ENCODE measurements around the gene UBAP1.
"Not testable (repeated sequence)": the region's sequence is repeated elsewhere in the genome, so short reads cannot be mapped to it uniquely, and the experiment has no call there.

Gene UBAP1

DNA sequence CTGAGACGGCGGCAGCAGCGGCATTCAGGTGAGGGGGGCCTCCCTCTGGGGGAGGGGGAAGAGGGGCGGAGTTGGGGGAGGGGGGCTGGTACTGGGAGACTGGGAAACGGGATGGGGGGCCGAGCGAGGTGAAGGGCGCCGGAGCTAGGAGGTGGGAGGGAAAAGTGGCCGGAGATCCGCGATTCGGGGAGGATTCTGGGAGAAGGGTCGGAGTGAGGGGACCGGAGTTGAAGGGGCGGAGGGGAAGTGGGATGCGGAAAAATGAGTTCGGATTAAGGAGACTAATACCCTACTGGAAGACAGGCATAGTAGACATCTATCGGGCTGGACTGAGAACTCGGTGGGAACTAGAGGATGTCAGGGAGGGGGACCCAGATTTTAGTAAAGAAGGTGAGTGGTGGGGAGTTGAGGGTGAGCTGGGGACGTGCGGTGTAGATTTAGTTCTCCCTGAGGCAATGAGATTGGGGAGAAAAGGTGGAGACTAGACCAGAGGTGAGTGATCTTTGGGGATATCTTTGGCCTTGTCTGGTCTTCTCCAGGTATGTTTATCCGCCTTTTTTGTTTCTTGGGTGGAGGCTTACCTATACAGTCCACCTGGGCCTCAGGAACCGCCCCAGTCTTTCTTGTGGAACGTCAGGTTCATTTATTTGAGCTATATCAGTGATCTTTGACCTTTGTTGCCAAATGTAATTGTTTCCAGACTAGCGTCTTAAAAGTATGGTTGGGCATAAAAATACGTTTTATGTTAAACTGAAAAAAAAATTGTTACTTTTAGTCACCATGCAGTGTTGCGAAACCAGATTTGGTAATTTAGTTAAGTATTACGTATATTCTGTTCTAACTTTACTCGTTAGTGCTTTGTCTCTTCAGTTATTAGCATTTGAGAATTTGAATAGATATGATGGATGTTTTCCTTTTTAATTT, 632 bp downstream of the UBAP1 start:
- H3K4me3 ChIP-seq (ENCODE audit: low read depth, low read length): peak overlapping the region; percentile 94

DNA sequence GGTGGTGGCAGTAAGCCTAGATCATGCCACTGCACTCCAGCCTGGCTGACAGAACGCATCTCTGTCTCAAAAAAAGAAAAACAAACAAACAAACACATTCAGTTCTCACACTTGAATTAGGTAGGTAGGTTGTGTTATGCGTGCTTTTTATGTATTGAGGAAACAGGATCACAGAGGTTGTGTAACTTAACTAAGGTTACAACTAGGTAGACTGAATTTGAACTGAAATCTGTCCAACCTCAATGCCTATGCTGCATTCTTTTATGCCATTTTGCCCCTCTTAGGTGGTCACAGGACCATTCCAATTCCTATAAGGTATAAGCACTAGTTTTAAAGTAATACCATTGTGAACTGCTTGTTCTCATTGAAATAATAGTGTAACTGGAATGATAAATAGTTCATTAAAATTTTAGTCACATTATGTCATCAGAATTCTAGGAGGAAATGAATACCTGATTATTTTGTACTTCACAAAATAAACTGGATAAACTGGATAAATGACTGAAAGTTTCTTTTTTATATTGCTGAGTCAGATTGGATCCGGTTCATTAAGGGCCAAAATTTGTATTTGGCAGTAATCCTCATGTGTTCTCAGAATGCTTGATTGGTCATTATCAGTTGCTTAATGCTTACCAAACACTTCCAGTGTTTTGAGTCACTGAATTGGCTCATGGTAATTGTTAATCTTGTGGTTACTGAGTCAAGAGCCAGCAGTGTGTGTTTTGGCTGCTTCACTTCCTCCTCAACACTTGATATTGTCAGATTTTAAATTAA, 7.1 kb downstream of the UBAP1 start:
- H3K4me3 ChIP-seq (ENCODE audit: low read depth, low read length): no peak overlapping the region

DNA sequence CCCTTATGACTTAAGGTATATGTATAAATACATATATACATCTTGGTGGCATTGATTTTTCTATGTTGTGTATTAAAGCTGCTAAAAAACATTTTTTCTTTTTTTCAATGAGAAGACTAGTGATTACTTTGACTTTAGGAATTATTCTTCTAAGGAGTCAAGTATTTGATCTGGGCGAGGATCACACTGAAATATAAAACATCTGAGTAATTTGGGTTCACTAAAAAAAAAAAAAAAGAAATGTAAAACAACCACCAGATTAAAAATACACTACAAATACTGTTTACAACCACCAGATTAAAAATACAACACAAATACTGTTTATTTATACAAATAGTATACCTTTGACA, 9.0 kb downstream of the UBAP1 start:
- no peak overlapping the region for H3K4me3 ChIP-seq (ENCODE audit: low read depth, low read length)

DNA sequence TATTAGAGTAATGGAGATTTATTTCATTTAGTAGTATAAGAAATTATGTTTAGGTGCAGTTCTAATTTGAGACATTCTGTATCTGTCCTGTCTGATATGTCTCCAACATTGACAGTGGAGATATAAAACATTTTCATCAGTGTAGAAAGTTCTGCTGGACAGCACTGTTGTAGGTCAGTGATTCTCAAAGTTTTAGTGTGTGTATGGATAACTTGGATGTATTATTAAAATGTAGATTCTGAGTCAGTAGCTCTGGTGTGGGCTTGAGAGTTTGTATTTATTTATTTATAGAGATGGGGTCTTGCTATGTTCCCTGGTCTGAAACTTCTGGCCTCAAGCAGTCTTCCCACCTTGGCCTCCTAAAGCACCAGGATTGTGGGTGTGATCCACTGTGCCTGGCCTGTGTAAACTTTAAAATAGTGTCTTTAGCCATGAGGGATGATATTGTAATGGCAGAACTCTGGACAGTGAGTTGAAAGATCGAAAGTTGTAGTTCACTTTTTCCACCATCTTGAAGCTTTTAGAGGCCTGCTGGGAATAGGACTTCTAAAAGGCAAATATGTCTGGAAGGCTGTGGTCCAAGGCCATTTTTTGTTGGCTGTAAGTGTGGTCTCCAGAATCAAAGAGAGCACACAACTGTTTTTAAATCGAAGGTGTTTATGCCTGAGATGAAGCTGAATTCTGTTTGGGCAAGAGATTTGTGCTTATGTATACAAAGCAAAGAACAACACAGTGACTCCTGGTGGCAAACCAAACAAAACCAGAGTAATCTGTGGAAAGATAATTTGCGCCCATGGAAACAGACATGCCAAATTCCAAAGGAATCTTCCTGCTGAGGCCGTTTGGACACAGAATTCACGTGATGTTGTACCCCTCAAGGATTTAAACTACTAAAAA, 12.4 kb downstream of the UBAP1 start:
- H3K4me3 ChIP-seq (ENCODE audit: low read depth, low read length): no peak overlapping the region

DNA sequence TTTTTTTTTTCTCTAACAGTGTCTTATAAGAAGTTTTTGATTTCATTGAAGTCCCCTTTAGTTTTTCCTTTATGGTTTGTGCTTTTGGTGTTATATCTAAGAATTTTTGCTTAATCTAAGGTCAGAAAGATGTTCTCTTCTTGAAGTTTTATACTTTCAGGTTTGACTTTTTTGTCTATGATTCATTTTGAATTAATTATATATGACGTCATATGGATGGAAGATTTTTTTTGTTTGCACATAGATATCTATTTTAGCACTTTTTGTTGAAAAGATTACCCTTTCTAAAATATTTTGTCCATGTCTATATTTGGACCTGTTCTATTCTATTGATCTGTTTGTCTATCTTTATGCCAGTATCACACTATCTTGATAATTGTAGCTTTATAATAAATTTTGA, 16.3 kb downstream of the UBAP1 start:
- H3K4me3 ChIP-seq (ENCODE audit: low read depth, low read length): no peak overlapping the region

DNA sequence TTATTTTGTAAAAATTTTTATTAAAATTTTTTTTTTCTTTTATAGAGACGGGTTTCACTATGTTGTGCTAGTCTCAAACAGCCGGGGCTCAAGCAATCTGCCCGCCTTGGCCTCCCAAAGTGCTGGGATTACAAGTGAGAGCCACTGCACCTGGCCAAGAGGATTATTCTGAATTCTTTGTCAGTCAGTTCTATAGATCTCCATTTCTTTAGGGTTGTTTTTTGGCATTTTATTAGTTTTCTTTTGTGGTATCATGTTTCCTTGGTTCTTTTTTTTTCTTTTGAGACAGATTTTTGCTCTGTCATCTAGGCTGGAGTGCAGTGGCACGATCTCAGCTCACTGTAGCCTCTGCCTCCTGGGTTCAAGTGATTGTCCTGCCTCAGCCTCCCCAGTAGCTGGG, 18.4 kb downstream of the UBAP1 start:
- H3K4me3 ChIP-seq (ENCODE audit: low read depth, low read length): not testable (repeated sequence)

DNA sequence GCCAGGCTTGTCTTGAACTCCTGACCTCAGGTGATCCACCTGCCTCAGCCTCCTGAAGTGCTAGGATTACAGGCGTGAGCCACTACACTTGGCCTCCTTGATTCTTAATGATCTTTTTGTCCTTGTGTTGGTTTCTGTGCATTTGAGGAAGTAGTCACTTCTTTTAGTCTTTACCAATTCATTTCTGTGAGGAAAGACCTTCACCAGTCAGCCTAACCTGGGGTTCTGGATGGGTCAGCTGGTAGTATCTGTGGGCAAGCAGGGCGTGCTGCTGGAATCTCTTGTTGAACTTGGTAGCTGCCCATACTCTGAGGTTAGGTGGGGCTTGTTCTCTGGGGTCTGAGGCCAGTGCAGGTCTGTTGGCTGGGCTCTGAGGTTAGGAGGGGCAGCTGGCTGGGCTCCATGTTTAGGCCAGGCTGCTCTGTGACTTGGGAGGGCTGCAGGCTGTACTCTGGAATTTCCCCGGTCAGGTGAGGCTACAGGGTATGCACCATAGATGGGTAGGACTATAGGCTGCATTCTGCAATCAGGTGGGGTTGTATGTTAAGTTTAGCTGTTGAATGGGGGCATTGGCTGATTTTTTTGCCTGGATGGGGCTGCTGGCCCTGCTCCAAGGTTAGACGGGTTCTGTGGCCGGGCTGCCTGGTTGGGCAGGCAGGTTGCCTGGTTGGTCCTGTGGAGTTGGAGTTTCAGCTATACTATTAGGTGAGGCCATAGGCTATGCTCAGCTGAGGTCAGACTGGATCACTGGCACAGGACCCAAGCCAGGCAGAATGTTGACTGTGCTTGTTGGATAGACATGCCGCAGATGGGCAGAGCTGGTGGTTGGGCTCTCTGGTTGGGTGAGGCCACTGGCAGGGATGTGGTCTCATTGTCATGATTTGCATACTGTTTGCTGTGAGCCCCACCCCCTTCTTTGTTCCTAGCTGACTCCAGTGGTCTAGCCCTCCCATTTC, 19.2 kb downstream of the UBAP1 start:
- no peak overlapping the region for H3K4me3 ChIP-seq (ENCODE audit: low read depth, low read length)

DNA sequence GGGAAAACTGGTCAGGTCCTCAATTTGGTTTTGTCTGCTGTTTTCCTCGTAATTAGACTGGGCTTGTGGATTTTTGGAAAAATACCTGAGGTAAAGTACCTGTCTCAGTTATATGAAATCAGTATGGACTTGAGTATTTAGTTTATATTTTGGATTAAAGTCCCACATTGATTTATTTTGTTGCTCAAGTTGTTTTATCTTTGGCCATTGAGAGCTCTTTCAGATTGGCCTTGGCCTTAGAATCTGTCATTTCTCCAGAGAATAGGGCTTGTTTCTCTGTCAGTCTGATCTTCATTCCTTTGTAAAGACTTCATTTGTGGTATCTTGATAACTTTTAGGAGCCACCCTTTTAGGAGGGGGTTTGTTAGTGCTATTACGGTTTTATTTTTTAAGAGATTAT, 21.2 kb downstream of the UBAP1 start:
- H3K4me3 ChIP-seq (ENCODE audit: low read depth, low read length): no peak overlapping the region

DNA sequence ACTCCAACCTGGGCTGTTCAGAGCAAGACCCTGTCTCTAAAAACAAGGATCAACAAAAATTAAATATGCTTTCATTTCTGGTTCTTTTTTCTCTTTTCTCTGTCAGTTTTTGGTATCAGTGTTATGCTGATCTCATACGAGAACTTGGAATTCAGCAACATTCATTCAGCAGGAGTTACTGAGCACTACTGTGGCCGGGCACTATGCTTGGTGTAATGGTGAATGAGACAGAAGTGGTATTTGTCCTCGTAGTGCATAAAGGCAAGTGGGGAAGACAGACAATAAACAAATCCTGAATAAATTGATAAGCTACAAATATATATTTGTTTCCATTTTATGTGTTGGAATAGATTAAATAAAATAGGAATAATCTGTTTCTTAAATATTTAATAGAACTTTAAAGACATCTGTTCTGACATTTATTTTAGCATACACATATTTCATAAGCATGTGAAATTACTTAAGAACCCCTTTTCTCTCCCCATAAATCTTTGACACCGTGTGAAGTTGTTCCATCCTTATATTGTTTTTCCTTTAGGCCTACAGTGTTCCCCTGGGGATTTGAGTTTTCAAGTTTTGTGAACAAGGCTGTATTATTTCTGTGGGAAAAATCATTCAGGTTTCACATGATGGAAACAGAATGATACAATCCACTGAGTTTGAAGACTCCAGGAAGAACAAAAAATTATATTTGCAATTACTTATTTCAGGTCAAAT, 24.6 kb downstream of the UBAP1 start:
- H3K4me3 ChIP-seq (ENCODE audit: low read depth, low read length): no peak overlapping the region

DNA sequence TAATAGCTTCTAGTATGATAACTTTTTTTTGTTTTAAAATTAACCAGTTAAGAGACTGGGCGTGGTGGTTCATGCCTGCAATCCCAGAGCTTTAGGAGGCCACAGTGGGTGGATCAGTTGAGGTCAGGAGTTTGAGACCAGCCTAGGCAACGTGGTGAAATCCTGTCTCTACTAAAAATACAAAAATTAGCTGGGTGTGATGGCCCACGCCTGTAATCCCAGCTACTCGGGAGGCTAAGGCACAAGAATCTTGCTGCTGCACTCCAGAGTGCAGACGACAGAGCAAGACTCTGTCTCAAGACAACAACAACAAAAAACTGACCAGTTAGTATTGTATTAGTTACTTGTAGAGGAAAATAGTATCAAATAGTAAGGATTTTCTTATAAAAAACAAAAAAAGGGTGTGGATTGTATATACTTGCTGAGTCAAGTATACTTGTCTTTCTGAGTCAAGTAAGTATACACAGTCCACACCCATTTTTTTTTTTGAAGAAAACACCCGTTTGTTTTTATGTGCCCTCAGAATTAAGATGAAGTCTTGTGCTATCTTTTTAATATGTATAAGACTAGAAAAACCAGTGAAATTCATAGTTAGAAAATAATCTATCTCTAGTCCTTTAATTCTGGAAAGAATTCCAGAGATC, 25.3 kb downstream of the UBAP1 start:
- no peak overlapping the region for H3K4me3 ChIP-seq (ENCODE audit: low read depth, low read length)

DNA sequence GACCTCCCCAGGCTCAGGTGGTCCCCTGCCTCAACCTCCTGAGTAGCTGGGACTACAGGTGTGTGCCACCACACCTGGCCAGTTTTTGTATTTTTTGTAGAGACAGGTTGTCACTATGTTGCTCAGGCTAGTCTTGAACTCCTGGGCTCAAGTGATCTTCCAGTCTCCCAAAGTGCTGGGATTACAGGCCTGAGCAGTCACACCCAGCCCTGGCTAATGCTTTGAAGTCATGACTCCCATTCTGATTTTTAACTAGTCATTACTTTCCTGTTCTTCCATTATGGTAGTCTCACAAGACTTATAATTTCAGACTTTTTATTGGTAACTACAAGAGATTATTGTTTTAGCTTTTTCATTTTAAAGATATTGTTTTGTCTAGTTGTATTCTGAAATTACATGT, 26.3 kb downstream of the UBAP1 start:
- H3K4me3 ChIP-seq (ENCODE audit: low read depth, low read length): no peak overlapping the region

DNA sequence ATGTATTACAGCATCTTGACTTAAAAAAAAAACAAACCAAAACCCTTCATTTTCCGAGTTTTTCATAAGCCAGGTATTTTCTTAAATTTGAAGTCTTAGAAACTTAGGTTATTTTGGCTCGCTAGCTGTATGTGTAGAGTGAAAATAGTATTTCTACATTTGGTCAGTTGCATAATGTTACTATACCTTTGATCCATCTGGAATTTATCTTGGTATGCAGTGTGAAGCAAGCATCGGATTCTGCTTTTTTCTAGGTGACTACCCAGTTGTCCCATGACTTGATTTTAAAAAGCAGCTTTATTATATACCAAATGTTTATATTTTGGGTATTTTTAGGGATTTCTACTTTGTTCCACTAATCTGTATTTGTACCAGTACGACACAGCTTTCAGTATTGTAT, 27.7 kb downstream of the UBAP1 start:
- no peak overlapping the region for H3K4me3 ChIP-seq (ENCODE audit: low read depth, low read length)

DNA sequence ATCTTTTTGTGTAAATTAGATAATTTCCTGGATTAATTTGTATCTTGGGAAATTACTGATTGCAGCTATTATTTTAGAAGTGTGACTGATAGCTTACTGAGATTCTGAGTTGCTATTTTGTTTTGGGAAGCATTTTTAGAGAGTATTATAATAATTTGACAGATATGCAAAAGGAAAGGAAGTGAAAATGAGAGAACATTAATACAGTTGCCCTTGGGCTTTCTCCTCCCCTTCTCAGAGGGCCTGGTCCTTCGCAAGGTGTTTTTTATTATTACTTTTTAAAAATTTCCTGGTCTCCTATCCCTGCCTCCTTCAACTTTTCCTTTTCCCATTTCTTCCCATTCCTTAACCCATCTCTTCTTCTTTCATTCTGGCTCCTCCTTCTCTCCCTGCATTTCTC, 32.6 kb downstream of the UBAP1 start:
- no peak overlapping the region for H3K4me3 ChIP-seq (ENCODE audit: low read depth, low read length)

DNA sequence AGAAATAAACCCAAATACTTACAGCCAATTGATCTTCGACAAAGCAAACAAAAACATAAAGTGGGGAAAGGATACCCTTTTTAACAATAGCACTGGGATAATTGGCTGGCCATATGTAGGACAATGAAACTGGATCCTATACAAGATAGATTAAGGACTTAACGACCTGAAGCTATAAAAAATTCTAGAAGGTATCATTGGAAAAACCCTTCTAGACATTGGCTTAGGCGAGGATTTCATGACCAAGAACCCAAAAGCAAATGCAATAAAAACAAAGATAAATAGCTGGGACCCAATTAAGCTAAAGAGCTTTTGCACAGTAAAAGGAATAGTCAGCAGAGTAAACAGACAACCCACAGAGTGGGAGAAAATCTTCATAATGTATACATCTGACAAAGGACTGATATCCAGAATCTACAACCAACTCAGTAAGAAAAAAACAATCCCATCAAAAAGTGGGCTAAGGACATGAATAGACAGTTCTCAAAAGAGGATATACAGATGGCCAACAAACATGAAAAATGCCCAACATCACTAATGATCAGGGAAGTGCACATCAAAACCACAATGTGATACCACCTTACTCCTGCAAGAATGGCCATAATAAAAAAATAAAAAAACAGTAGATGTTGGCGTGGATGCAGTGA, 35.6 kb downstream of the UBAP1 start:
- H3K4me3 ChIP-seq (ENCODE audit: low read depth, low read length): not testable (repeated sequence)

DNA sequence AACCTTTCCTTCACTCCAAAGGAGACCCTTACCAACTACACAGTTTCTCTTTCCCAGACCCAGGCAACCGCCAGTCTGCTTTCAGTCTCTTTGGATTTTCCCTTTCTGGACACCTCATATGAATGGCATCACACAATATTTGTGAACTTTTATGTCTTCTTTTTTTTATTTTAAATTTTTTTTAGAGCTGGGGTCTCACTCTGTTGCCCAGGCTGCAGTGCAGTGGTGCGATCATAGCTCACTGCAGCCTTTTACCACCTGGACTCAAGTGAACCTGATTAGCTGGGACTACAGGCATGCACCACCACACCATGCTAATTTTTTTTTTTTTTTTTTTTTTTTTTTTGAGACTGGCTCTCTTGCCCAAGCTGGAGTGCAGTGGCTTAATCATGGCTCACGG, 37.5 kb downstream of the UBAP1 start:
- H3K4me3 ChIP-seq (ENCODE audit: low read depth, low read length): no peak overlapping the region

DNA sequence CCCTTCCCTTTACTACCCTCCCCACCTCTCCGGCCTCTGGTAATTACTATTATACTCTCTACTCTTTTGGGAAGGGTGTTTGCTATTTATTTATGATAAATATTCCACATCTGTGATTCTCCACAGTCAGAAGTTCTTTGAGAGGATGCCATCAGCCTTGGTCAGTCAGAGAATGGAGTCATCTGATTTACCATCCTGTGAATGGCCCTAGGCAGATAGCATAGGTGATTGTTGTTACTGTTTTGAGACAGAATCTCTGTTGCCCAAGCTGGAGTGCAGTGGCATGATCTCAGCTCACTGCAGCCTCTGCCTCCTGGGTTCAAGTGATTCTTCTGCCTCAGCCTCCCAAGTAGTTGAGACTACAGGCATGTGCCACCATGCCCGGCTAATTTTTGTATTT, 38.2 kb downstream of the UBAP1 start:
- H3K4me3 ChIP-seq (ENCODE audit: low read depth, low read length): not testable (repeated sequence)

DNA sequence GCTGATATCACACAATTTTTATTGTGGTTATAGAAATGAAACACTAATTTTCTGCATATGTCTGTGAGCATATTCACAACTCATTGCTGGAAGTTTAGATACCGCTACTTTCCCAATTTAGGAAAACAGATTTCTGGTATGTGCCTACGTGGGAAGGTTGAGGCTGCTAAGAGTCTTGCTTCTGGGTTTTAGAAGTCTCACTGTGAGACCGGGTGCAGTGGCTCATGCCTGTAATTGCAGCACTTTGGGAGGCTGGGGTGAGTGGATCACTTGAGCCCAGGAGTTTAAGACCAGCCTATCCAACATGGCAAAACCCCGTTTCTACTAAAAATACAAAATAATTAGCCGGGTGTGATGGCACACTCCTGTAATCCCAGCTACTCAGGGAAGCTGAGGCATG, 39.6 kb downstream of the UBAP1 start:
- H3K4me3 ChIP-seq (ENCODE audit: low read depth, low read length): no peak overlapping the region

DNA sequence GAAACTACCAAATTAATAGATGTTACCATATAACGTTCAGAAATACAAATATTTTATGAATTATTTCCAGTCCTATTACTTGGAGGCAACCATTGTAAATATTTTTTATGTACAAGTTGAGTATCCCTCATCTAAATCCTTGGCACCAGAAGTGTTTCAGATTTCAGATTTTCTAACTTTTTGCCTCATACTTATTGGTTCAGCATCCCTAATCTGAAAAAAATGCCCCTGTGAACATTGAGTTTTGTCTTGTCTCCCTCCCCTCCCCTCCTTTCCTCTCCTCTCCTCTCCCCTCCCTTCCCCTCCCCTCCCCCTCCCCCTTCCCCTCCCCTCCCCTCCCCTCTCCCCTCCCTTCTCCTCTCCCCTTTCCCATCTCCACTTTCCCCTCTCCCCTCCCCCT, 40.6 kb downstream of the UBAP1 start:
- H3K4me3 ChIP-seq (ENCODE audit: low read depth, low read length): no peak overlapping the region

DNA sequence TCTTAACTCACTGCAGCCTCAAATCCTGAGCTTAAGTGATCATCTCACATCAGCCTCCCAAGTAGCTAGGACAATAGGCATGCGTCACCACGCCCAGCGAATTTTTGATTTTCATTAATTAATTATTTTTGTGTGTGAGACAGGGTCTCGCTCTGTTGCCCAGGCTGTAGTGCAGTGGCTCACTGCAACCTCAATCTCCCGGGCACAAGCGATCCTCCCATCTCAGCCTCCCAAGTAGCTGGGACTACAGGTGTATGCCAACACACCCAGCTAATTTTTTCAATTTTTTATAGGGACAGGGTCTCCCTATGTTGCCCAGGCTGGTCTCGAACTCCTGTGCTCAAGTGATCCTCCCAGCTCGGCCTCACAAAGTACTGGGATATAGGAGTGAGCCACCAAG, 41.4 kb downstream of the UBAP1 start:
- H3K4me3 ChIP-seq (ENCODE audit: low read depth, low read length): no peak overlapping the region

Data from iPS-11a (cell line).